HG03135 (cell line): ENCODE results near the gene GAS2L3.
A peak's percentile ranks its signal among the peaks of the same experiment; 100 is the strongest.
"Not testable (repeated sequence)": the region's sequence is repeated elsewhere in the genome, so short reads cannot be mapped to it uniquely, and the experiment has no call there.

Experiments
- ATAC-seq: cut with Tn5 transposase; IDR thresholded peaks from one replicate; pipeline ENCODE4 v1.9.1; 2021; ENCODE audit warnings: mild to moderate bottlenecking, moderate library complexity; ENCODE audit not compliant: unreplicated experiment

GAS2L3 gene

DNA sequence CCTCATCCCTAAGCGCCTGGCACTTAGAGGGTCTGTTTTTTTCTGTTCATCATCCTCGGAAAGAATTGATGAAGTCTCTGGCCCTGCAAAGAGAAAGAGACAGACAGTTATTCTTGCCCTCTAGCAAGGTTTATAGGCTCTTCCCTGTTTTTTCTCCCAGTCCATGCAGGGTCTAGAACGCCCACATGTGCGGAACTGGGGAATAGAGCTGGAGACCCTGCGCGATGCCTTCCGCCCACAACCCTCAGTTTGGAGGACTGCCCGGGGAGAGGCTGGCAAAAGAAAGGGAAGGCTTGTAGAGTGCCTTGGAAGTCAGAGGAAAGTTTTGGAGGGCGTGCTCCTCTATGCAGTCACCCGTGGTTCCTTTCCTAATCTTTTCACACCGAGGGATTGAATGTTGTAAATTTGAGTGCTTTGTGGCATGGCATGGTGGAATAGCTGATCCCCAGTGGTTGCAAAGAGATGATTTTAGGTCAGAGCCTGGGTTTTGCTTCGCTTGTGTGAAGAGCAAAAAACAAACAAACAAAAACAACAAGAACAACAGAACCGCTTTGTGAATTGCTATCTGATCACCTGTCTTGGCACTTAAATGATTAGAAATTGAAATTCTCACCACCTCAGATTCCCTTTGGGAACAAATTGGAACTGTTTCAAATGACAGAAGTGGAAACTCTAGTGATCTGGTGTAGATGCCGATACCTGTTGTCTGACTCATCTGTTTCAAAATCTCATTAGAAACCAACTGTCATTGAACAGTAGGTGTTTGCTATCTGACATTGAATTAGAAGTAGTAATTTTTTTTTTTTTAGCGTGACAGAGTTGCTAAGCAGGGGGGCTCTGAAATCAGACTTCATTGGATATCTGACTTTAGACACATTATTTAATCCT, 947 bp downstream of the GAS2L3 start:
- peak; percentile 4 for ATAC-seq

DNA sequence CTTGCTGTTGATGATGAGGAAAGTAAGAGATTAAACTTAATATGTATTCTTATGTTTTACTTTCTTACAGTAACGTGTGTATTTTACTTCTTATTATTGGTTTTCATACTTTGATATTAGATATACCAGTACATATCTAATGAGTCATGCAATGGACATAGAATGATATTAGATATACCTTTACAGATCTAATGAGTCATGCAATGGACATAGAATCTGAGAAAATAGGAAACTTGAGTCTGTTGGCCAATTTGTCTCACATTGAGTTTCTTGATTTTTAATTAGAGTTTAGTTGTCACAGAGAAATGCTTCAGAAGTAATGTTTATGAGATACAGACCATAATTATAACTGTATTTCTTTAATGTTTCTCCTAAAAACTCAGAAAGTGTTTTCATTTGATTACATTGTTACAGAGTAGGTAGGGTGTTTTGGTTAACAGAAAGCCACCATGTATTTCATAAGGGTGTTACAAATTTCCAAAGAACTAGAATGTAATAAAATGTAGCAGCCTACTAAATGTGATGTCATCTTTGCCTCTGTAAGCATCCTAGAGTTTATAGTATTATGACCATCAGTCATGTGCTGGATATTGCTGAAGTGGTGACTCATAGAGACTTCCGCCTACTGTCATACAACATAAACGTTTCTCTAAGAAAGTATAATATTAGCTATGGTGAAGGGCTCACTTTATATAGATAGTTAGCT, 3.0 kb downstream of the GAS2L3 start:
- ATAC-seq: no peak

DNA sequence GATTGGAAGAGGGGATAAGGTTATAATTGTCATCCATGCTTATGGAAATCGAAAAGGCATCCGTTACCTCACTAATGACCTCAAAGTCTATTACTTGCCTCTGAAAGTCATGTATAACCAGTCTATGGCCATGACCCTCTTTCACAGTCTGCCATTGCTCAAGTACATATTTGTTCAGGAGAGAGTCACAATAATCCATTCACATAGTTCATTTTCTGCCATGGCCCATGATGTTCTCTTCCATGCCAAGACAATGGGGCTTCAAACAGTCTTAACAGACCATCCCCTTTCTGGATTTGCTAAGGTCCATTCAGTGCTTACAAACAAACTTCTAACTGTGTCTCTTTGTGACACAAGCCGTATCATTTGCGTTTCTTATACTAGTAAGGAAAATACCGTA, 5.4 kb downstream of the GAS2L3 start:
- ATAC-seq: no peak

DNA sequence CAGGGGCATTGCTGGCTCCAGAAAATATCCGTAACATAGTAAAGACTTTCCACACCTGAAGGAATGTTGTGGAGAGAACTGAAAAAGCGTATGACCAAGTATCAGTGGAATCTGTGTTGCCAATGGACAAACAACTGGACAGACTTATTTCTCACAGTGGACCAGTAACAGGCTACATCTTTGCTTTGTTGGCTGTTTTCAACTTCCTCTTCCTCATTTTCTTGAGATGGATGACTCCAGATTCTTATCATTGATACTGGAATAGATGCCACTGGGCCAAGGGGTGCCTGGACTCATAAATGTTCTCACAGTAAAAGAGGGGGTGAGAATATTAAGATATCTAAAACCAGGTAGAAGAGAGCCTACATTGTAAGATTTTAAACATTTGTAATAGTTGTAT, 6.4 kb downstream of the GAS2L3 start:
- no peak for ATAC-seq

DNA sequence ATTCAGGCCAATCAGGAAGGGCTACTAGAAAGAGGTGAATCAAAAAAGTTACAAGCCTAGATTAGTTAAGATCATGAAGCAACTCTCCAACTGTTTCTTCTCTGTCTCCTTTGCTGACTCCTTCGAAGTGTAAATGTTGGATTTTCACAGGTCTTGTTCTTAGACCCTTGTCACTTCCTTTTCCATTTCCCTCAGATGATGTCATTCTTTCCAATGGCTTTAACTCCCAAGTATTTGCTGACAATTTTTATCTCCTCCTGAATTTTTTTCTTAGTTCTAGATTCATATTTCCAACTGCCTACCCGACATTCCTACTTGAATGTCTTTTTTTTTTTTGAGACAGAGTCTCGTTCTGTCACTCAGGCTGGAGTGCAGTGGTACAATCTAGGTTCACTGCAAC, 10.8 kb downstream of the GAS2L3 start:
- no peak for ATAC-seq

DNA sequence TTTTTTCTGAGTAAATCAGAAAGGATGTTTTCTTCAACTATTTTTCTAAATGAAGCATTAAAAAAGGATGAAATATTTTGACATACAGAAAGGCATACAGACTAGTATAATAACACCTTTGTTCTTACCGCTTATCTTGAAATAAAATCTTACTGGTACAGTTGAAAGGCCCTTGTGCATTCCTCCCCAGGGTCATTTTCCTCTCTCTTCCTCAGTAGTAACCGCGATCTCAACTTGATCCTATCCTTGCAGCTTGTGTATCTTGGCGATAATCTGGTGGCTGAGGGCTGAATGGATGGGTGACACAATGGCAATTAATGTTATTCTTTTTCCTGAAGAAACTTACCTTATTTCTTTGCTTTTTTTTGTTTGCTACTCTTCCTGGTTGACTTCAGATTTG, 18.5 kb downstream of the GAS2L3 start:
- ATAC-seq: no peak

DNA sequence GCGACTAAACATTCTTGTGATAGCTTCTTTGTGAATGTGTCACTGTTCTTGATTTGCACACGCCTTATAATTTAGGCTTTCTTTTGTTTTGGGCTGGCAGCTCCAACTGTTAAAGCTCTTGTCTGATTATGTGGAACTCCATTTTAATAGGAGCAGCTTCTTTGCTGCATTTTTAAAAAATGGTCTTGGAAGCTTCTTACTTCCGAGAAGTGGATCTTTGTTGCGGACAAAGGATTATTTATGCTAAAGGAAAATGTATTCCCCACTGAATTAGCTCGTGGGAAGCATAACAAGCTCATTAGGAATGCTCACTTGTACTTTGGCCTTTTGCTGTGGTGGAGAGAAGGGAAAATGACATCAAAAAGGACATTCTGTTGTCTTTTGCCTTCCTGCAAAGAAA, 20.0 kb downstream of the GAS2L3 start:
- no peak for ATAC-seq

DNA sequence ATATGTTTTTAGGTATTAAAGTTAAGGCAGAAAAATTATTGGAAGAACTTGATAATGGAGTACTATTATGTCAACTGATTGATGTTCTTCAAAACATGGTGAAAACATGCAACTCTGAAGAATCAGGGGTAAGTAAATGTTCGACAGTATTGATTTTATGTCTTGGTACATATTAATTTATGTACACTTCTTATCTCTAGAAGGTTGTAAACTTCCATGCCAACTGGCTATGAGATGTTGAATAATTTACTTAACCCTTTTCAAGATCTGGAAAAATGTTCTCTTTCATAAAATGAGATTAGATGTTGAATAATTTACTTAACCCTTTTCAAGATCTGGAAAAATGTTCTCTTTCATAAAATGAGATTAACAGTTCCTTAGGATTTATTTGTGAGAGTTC, 28.1 kb downstream of the GAS2L3 start:
- ATAC-seq: no peak

DNA sequence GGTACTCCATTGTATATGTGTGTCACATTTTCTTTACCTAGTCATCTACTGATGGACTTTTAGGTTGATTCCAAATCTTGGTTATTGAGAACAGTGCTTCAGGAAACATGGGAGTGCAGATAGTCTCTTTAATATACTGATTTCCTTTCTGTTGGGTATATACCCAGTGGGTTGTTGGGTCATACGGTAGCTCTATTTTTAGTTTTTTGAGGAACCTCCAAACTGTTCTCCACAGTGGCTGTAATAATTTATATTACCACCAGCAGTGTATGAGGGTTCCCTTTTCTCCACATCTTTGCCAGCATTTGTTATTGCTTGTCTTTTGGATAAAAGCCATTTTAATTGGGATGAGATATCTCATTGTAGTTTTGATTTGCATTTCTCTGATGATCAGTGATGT, 29.5 kb downstream of the GAS2L3 start:
- ATAC-seq: not testable (repeated sequence)

DNA sequence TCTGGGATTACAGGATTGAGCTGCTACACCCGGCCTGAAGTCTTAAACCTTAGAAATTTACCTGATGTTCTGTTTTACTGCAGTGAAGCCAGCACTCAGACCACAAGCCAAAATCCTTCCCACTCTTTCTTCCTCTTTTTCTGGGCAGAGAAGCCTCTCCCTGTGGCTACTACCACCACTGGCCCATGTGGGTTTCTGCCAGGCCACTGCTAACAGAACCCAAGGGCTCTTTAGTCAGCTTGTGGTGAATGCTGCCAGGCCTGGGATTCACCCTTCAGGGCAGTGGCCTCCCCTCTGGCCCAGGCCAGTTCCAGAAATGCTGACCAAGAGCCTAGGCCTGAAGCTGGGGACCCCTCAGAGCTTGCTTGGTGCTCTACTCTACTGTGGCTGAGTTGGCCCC, 35.3 kb downstream of the GAS2L3 start:
- no peak for ATAC-seq

DNA sequence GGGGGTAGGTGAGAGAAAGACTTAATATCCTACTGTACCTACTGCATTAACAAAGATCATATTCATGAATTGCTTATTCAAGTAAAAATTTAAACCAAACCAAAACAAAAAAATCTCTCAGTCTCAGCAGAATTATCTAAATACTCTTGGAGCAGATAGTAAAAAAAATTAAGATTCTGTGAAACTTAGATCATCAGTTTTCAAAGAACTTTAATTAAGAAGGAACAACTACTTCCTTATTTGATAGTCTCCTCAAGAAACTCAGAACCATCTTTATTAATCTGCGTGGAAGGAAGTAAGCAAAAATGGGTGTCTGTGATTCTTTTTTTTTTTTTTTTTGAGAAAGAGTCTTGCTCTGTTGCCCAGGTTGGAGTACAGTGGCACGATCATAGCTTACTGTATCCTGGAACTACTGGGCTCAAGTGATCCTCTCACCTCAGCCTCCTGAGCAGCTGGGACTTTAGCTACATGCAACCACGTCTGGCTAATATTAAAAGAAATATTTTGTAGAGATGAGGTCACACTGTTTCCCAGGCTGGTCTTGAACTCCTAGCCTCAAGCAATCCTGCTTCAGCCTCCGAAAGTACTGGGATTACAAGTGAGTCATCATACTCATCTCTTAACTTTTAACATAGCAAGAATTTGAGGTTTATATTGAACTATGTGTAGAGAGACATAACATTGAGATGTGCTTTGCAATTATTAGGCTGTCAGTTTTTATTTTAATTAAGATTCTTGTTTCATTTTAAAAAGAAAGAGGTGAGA, 37.4 kb downstream of the GAS2L3 start:
- no peak for ATAC-seq

DNA sequence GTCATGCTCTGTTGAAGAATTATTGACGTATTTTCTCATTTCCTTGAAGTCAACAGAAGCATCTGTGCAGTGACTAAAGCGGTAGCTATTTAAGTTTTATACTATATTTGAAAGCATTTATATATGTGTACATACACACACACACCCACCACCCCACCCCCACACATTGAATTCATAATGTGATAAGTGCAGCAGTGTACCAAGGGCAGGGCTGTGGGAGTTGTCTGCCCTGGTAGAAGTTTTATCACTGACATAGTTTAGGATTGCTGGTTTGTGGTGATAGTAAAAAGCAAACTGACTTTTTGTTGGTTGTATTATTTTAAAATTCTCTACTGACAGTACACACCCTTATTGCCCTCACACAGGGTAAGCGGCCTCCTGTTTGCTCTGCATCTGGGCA, 39.1 kb downstream of the GAS2L3 start:
- ATAC-seq: no peak

DNA sequence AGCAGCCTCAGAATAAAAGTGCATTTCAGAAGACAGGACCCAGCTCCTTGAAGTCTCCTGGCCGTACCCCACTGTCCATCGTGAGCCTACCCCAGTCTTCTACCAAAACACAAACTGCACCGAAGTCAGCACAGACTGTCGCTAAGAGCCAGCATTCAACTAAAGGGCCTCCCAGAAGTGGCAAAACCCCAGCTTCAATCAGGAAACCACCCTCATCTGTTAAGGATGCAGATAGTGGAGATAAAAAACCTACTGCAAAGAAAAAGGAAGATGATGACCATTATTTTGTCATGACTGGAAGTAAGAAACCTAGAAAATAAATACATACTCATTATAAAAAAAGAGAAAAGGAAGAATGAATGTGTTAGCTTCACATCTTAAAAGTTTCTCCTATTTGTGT, 51.1 kb downstream of the GAS2L3 start:
- ATAC-seq: no peak

DNA sequence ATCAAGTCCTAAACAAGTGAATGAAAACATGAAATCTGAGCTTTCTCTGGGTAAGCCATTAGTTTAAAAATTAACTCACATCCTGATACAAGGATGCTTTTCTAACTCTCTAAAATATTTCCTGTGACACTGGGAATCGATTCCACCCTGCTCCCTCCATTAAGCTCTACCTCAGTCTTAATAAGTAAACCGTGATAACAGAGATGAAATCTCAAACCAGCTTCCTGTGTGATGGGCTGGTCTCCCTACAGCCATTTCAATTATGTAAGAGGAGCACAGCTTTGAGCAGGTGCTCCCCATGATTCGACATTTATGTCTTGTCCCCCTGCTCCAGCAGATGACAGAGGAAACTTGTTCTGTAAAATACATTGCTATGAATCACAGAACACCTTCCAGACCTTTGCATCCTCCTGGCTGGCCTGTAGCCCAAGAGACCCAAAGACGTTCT, 59.0 kb downstream of the GAS2L3 start:
- ATAC-seq: no peak

DNA sequence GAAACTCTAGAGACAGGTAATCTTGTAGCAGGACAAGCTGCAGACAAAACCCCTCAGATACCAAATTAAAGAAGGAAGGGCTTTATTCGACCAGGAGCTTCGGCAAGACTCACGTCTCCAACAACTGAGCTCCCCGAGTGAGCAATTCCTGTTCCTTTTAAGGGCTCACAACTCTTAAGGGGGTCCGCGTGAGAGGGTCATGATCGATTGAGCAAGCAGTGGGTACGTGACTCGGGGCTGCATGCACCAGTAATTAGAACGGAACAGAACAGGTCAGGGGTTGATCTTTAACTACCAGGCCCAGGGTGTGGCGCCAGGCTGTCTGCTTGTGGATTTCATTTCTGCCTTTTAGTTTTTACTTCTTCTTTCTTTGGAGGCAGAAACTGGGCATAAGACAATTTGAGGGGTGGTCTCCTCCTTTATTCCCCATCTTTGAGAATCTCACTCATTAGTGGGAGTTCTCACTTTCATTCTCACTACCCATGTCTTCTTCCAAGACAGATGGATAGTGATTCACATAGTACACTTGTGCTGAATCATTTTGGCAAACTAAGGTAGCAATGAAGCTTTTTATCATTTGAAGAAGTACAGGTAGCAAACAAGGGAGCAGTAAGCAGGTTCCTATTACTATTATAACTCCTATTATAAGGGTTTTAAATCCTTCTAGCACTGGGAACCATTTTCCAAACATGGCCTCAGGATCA, 59.8 kb downstream of the GAS2L3 start:
- ATAC-seq: not testable (repeated sequence)

DNA sequence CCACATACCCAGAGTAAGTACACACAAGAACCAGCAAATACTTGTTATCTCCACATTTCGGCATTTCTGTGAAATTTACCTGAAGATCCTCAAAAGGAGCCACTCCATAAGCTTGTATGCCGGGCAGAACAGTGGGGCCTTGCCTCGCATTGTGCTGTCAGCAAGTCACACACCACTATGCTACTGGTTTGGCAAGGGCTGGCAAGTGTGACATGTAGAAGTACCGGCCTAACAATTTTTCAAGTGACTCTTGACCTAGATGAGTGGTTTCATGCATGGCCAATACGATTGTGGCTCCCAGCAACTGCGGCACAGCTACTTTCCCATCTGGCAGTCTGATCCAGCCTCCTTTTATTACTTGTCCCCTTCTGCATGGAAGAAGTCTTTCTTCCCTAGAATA, 69.8 kb downstream of the GAS2L3 start:
- ATAC-seq: no peak

DNA sequence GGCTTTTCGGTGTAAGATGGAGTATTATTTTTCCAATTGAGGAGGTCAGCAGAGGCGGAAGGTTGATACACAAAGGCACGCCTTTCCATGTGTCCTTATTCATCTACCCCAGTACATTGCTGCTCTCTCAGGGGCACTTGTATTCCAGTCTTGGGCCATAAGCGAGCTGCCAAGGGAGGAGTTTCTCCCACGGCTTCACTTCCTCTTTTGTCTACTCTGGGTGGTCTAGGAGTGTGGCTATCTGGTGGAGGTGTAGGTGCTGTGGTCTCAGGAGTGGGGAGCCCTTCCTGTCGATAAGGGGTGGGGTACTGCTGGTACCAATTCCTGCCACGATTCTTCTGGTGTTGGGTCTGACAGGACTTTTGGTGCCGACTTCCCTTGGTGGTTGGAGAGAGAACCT, 73.4 kb downstream of the GAS2L3 start:
- ATAC-seq: no peak

DNA sequence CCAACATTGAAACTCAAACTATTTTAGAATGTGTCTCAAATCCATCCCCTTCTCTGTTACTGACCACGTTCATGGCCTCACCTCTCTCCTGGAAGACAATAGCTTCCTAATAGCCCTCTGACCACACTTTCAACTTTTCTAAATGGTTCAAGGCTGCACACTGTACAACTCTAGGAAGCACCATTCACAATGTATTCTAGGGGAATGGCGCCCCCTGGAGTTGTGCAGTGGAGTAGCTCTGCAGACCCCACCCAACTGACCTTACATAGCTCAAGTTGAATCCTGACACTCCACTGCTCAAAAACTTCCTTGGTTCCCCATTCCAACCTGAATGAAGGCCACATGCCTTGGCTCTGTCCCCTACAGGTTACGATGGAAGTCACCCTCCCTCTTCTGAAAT, 77.6 kb downstream of the GAS2L3 start:
- ATAC-seq: no peak

DNA sequence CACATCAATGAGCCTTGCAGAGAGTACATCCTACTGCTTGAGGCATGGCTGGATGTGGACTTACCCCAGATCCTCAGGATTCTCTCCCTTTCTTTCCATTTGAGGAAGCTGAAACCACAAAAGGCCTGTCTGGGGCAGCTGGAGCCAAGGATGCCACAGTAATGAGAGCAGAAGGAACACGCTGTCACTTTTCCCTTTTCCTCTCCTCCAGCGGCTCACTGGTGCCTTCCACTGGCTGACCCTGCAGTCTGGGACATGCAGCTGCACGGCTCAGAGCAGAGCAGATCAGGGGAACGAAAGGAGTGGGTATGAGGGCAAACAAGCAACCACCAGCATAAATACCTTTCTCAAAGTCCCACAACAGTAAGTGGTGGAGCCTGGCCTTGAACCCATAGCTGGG, 78.2 kb downstream of the GAS2L3 start:
- ATAC-seq: no peak

DNA sequence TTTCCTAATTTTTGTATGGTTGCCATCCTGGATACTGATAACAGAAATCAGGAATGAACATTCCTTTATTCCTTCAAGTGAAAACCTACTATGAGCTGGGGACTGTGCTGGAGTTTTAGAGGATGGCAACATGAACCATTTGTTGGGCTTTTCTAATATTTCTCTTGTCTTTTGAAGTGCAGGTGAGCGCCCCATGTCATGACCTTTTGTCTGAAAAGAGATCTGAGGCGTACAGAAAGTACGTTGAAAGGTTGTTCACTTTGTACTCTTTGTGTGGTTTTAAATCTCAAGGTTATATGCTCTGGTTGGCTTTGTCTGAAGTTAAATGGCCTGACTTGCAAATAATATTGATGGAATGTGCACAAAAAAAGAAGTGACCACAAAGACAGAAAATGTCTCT, 79.0 kb downstream of the GAS2L3 start:
- ATAC-seq: no peak

DNA sequence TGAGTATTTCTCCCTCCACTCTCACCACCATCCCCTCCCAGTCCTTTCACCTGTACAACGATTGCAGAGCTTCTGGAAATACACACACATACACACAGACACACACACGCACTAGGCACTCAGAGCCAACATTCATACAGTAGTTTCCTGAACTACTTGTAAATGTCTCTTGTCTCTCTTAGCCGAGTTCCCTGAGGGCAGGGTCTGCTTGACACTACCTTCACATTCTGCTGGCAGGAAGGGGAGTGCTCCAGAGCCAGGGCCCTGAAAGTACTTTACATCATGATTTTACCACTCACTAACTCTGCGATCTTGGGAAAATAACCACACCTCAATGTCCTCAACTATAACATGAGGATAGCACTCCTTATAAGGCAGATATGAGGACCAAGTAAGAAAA, 82.7 kb downstream of the GAS2L3 start:
- no peak for ATAC-seq
